Inferior parietal cortex (tissue), 1 donor: Measurements from ENCODE around the gene MLLT1.
"Not testable (repeated sequence)": the region's sequence is repeated elsewhere in the genome, so short reads cannot be mapped to it uniquely, and the experiment has no call there.

ENCODE experiments used
- DNase-seq: peaks from one replicate; pipeline ENCODE4 v3.0.0-alpha.2; 2016; ENCODE audit errors: extremely low spot score

MLLT1 gene

GRCh38 chr19:6279931-6280591 is at the start of gene MLLT1:
Gene MLLT1 (minus strand): TSS chr19:6279975. CDS start chr19:6279784, 191 bp downstream.
- peak; percentile 94 for DNase-seq

- DNase-seq: no peak
These were observed 47.0 kb upstream of the MLLT1 start for GRCh38 chr19:6326815-6327214.

- no peak for DNase-seq
These were observed 45.8 kb upstream of the MLLT1 start for GRCh38 chr19:6325614-6326013.

GRCh38 chr19:6324757-6325156 is 45.0 kb upstream of the MLLT1 start:
- no peak for DNase-seq

- DNase-seq: no peak
These were observed 42.5 kb upstream of the MLLT1 start for GRCh38 chr19:6322284-6322683.

GRCh38 chr19:6319376-6319775 is 39.6 kb upstream of the MLLT1 start:
- no peak for DNase-seq

- no peak for DNase-seq
These were observed 39.0 kb upstream of the MLLT1 start for GRCh38 chr19:6318772-6319171.

- DNase-seq: not testable (repeated sequence)
These were observed 35.9 kb upstream of the MLLT1 start for GRCh38 chr19:6315646-6316045.

- no peak for DNase-seq
These were observed 33.7 kb upstream of the MLLT1 start for GRCh38 chr19:6313398-6313969.

- no peak for DNase-seq
These were observed 32.2 kb upstream of the MLLT1 start for GRCh38 chr19:6312018-6312417.

GRCh38 chr19:6298413-6298812 is 18.6 kb upstream of the MLLT1 start:
- no peak for DNase-seq

GRCh38 chr19:6297202-6297601 is 17.4 kb upstream of the MLLT1 start:
- DNase-seq: no peak

- no peak for DNase-seq
These were observed 12.2 kb upstream of the MLLT1 start for GRCh38 chr19:6292006-6292405.

GRCh38 chr19:6288737-6289136 is 9.0 kb upstream of the MLLT1 start:
- no peak for DNase-seq

GRCh38 chr19:6287269-6287885 is 7.6 kb upstream of the MLLT1 start:
- no peak for DNase-seq

- DNase-seq: no peak
These were observed 6.9 kb upstream of the MLLT1 start for GRCh38 chr19:6286676-6287075.

- not testable (repeated sequence) for DNase-seq
These were observed 2.6 kb upstream of the MLLT1 start for GRCh38 chr19:6282393-6282792.

- no peak for DNase-seq
These were observed 200 bp downstream of the MLLT1 start for GRCh38 chr19:6279620-6279930.

GRCh38 chr19:6278740-6279619 is 795 bp downstream of the MLLT1 start:
- no peak for DNase-seq

- DNase-seq: no peak
These were observed 1.7 kb downstream of the MLLT1 start for GRCh38 chr19:6278051-6278450.

GRCh38 chr19:6276447-6276846 is 3.3 kb downstream of the MLLT1 start:
- DNase-seq: no peak

- DNase-seq: no peak
These were observed 4.5 kb downstream of the MLLT1 start for GRCh38 chr19:6275170-6275744.
